ENCODE measurements around the gene SDCBP2. TPM values are rescaled to one million over a fixed set of nuclear protein-coding genes. Genes with fewer than 3 reads are reported as not detected.
A peak's percentile ranks its signal among the peaks of the same experiment; 100 is the strongest.

Gene SDCBP2
- total and polyA plus RNA-seq, 2 of the 13 experiments (the other 11 are each of a cell fraction or from before 2014, with no cell fraction given): 1.2 to 2.4 TPM

- TF ChIP-seq, protein P1, sequence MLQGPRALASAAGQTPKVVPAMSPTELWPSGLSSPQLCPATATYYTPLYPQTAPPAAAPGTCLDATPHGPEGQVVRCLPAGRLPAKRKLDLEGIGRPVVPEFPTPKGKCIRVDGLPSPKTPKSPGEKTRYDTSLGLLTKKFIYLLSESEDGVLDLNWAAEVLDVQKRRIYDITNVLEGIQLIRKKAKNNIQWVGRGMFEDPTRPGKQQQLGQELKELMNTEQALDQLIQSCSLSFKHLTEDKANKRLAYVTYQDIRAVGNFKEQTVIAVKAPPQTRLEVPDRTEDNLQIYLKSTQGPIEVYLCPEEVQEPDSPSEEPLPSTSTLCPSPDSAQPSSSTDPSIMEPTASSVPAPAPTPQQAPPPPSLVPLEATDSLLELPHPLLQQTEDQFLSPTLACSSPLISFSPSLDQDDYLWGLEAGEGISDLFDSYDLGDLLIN (CRISPR knock-in tag; IDR thresholded peaks at IDR 0.05; ENCODE audit: borderline replicate concordance): no peak
- no peak for TF ChIP-seq TRIM22 (IDR thresholded peaks at IDR 0.05)
- TF ChIP-seq, protein P2, sequence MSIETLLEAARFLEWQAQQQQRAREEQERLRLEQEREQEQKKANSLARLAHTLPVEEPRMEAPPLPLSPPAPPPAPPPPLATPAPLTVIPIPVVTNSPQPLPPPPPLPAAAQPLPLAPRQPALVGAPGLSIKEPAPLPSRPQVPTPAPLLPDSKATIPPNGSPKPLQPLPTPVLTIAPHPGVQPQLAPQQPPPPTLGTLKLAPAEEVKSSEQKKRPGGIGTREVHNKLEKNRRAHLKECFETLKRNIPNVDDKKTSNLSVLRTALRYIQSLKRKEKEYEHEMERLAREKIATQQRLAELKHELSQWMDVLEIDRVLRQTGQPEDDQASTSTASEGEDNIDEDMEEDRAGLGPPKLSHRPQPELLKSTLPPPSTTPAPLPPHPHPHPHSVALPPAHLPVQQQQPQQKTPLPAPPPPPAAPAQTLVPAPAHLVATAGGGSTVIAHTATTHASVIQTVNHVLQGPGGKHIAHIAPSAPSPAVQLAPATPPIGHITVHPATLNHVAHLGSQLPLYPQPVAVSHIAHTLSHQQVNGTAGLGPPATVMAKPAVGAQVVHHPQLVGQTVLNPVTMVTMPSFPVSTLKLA (IDR thresholded peaks at IDR 0.05): no peak
- TF ChIP-seq MEIS1 (CRISPR knock-in tag; IDR thresholded peaks at IDR 0.05; ENCODE audit: borderline replicate concordance): peak; percentile 98; the same call in 1 of the 2 replicates
- TF ChIP-seq XBP1 (CRISPR knock-in tag; IDR thresholded peaks at IDR 0.05): no peak
- TF ChIP-seq IKZF1 (IDR thresholded peaks at IDR 0.05): 0 out of 2 replicates have a peak, but pooled peaks have one; percentile 47
- peak; percentile 21; the same call in 1 of the 2 replicates for TF ChIP-seq ZNF724P (CRISPR knock-in tag; IDR thresholded peaks at IDR 0.05; ENCODE audit: borderline replicate concordance)
- peak; percentile 66; the same call in 1 of the 2 replicates for TF ChIP-seq MEIS2 (CRISPR knock-in tag; IDR thresholded peaks at IDR 0.05)
- TF ChIP-seq HNRNPH1 (optimal IDR thresholded peaks at IDR 0.05; ENCODE audit: low read depth, low read length): peak; percentile 82
- peak; percentile 57; the same call in 1 of the 2 replicates for TF ChIP-seq TOPORS (CRISPR knock-in tag; IDR thresholded peaks at IDR 0.05)
- TF ChIP-seq MEF2D (CRISPR knock-in tag; IDR thresholded peaks at IDR 0.05): peak; percentile 71; the same call in 1 of the 2 replicates
- 0 out of 2 replicates have a peak, but pooled peaks have one; percentile 24 for TF ChIP-seq SSRP1 (CRISPR knock-in tag; IDR thresholded peaks at IDR 0.05)
- peak; percentile 34; the same call in 1 of the 2 replicates for TF ChIP-seq ZNF431 (CRISPR knock-in tag; IDR thresholded peaks at IDR 0.05; ENCODE audit: borderline replicate concordance, low read depth)
- TF ChIP-seq ZSCAN22 (CRISPR knock-in tag; IDR thresholded peaks at IDR 0.05): no peak
- 0 out of 2 replicates have a peak, but pooled peaks have one; percentile 39 for TF ChIP-seq MYPOP (CRISPR knock-in tag; IDR thresholded peaks at IDR 0.05)
- peak; percentile 80; the same call in 1 of the 2 replicates for TF ChIP-seq GLI4 (CRISPR knock-in tag; IDR thresholded peaks at IDR 0.05; ENCODE audit: borderline replicate concordance)
- TF ChIP-seq, protein P3, sequence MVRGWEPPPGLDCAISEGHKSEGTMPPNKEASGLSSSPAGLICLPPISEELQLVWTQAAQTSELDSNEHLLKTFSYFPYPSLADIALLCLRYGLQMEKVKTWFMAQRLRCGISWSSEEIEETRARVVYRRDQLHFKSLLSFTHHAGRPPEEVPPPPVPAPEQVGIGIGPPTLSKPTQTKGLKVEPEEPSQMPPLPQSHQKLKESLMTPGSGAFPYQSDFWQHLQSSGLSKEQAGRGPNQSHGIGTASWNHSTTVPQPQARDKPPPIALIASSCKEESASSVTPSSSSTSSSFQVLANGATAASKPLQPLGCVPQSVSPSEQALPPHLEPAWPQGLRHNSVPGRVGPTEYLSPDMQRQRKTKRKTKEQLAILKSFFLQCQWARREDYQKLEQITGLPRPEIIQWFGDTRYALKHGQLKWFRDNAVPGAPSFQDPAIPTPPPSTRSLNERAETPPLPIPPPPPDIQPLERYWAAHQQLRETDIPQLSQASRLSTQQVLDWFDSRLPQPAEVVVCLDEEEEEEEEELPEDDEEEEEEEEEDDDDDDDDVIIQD (CRISPR knock-in tag; IDR thresholded peaks at IDR 0.05; ENCODE audit: low read depth): peak; percentile 80; the same call in 1 of the 2 replicates
- TF ChIP-seq, protein P4, sequence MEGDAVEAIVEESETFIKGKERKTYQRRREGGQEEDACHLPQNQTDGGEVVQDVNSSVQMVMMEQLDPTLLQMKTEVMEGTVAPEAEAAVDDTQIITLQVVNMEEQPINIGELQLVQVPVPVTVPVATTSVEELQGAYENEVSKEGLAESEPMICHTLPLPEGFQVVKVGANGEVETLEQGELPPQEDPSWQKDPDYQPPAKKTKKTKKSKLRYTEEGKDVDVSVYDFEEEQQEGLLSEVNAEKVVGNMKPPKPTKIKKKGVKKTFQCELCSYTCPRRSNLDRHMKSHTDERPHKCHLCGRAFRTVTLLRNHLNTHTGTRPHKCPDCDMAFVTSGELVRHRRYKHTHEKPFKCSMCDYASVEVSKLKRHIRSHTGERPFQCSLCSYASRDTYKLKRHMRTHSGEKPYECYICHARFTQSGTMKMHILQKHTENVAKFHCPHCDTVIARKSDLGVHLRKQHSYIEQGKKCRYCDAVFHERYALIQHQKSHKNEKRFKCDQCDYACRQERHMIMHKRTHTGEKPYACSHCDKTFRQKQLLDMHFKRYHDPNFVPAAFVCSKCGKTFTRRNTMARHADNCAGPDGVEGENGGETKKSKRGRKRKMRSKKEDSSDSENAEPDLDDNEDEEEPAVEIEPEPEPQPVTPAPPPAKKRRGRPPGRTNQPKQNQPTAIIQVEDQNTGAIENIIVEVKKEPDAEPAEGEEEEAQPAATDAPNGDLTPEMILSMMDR (CRISPR knock-in tag; IDR thresholded peaks at IDR 0.05): peak; percentile 53
- TF ChIP-seq TGIF2 (CRISPR knock-in tag; IDR thresholded peaks at IDR 0.05): peak; percentile 91
- TF ChIP-seq BCL6 (CRISPR knock-in tag; IDR thresholded peaks at IDR 0.05): peak; percentile 55; the same call in 1 of the 2 replicates
These were observed 886 bp downstream of the SDCBP2 start (continued) for GRCh38 chr20:1327827-1328679.
